H1 (cell line): ENCODE results near the gene OR2T27.

ENCODE experiments used
- CTCF ChIP-seq, 3 experiments: IDR thresholded peaks; 1 replicate in 2 of 3; 2 replicates in 1 of 3; pipeline versions ENCODE4 v1.5.1 to v1.6.1; 2011; ENCODE audit warnings: low read length in 3 of 3, mild to moderate bottlenecking in 3 of 3, inconsistent platforms in 2 of 3, low read depth in 1 of 3, moderate library complexity in 1 of 3; ENCODE audit not compliant: insufficient read depth in 1 of 3; ENCODE audit errors: control extremely low read depth in 1 of 3
- HDAC2 ChIP-seq, 2 experiments: fragments of 300-600 bp in 1 of 2; sonication (generic) in 1 of 2; IDR thresholded peaks; 2 replicates each; pipeline ENCODE4 v1.6.1; 2011 to 2012; ENCODE audit warnings: low read depth in 2 of 2, low read length in 2 of 2, mild to moderate bottlenecking in 2 of 2, moderate library complexity in 2 of 2, borderline replicate concordance in 1 of 2, inconsistent platforms in 1 of 2

- TF ChIP-seq CTCF (IDR thresholded peaks at IDR 0.05; ENCODE audit: control extremely low read depth in 1 of 3, insufficient read depth in 1 of 3, low read depth in 1 of 3, low read length in 3 of 3), result no peak
- TF ChIP-seq HDAC2 (IDR thresholded peaks at IDR 0.05; ENCODE audit: borderline replicate concordance in 1 of 2, low read depth in 2 of 2, low read length in 2 of 2), result no peak
Measured at GRCh38 chr1:248695451-248696132, 40.3 kb upstream of the OR2T27 start.
